Body of pancreas (tissue), 4 donors: ENCODE measurements around the gene DGKD. TPM values are rescaled to one million over a fixed set of nuclear protein-coding genes. Genes with fewer than 3 reads are reported as not detected.

Source experiments
- ATAC-seq: fragments of 150-250 bp; one replicate; pipeline ENCODE4 v1.9.1; 2016
- DNase-seq, 4 donors: peaks; one replicate each; pipeline ENCODE4 v3.0.0-alpha.2; 2019
- H3K27ac ChIP-seq, 4 donors: fragments of 200-600 bp; sonication (generic); 1 replicate in 3 of 4; 2 replicates in 1 of 4; pipeline versions ENCODE4 v1.5.1 to v1.6.1; 2016 to 2019; ENCODE audit warnings: mild to moderate bottlenecking in 1 of 4, mixed read lengths in 1 of 4, moderate library complexity in 1 of 4
- H3K27me3 ChIP-seq, 2 donors: fragments of 200-600 bp; sonication (generic); one replicate each; pipeline ENCODE4 v1.6.0; 2016; ENCODE audit warnings: mild to moderate bottlenecking in 1 of 2
- H3K36me3 ChIP-seq, 2 donors: fragments of 200-600 bp; sonication (generic); replicated peaks in 1 of 2; 2 replicates each; pipeline ENCODE4 v1.5.1; 2016; ENCODE audit warnings: low read depth in 2 of 2; ENCODE audit not compliant: insufficient read depth in 1 of 2
- H3K4me1 ChIP-seq: fragments of 200-600 bp; sonication (generic); one replicate; pipeline ENCODE4 v1.6.0; 2016
- H3K4me3 ChIP-seq, 2 donors: fragments of 200-600 bp; sonication (generic); 1 replicate in 1 of 2; 2 replicates in 1 of 2; pipeline ENCODE4 v1.5.1; 2016 to 2019
- H3K9me3 ChIP-seq, 3 donors: fragments of 200-600 bp; sonication (generic); 1 replicate in 2 of 3; 2 replicates in 1 of 3; pipeline ENCODE4 v1.5.1; 2016
- POLR2A ChIP-seq, 3 donors: fragments of 450-650 bp; IDR thresholded peaks; one replicate each; pipeline ENCODE4 v1.6.1; 2016; ENCODE audit warnings: antibody characterized with exemption in 3 of 3, mild to moderate bottlenecking in 2 of 3
- WGBS, 2 donors: methylation state at CpG; one replicate each; pipeline ENCODE4 v1.1.5; 2017; 5-methylcytosine and 5-hydroxymethylcytosine counted together
- intact Hi-C: fragments of 100-400 bp; cut with DNase I; formaldehyde crosslinking; loops from one replicate; pipeline ENCODE4 v1.15.1; 2023
- total RNA-seq, 2 donors: library from RNA; depleted of rRNA; stranded (reverse); fragments of >200 nt; gene quantifications; one replicate each; pipeline ENCODE4 v1.1.0, GENCODE V29; 2016
- TF ChIP-seq, protein P1 (sequence below), 7 experiments: fragments of 450-650 bp in 4 of 7; fragments of 200-600 bp in 3 of 7; sonication (generic) in 3 of 7; IDR thresholded peaks; one replicate each; pipeline ENCODE4 v1.5.1; 2016 to 2019; ENCODE audit warnings: antibody characterized with exemption in 7 of 7

DGKD gene
- total RNA-seq, 2 donors from 2014 or later: 9.1 to 30.3 TPM

DNA sequence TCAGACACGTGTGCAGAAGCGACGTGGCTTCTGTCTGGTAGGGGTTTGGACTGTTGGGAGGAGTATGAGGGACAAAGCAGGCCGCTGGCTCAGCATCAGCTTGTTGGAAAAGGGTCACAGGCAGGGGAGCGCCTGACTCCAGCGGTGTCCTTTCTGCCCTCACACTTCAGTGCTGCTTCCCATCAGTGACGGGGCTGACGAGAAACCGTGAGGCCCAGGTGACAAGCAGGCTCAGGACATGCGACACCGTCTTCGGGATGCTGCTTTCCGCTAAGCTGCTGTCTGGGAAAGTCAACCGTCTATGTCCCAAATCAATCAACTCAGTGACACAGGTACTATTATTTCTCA lies 121.7 kb downstream of the DGKD start:
- no peak overlapping the region for H3K27ac ChIP-seq

DNA sequence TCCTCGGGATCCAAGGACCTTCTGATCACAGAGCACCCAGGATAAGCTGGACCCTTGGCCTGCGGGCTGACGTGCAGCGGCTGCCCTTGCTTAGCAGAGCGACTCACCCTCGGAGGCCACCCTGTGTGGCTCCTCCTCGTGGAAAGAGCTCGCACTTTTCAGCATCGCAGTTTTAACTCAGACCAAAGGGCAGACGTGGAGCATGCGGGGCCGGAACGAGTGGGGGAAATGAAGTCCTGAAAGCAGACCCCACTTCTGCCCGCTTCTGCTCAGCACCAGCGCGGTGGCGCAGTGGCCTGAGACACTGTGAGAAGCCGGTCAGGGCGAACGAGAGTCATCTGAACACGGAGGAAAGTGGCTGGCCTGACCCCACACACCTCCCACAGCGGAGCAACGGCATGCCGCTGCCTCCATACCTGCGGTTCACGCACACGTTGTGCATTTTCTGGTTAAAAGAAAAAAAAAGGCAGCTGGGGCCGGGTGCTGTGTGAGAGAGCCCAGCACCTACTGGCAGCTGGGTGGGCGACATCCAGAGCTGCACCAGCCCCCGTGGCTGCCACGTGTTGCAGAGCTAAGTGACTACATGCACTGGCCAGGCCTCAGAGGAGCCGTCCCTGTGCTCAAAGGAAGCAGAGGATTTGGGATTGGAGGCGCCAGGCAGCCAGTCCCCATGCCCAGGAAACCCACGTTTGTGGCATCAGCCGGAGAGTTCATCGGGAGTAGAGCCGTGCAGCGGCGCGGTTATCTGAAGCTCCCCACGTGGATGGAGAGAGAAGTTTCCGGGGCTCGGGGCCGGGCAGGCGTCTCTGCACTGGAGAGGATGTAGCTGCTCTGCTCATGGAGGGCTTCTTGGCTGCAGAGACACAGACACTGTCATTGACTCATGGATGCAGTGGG lies 122.6 kb downstream of the DGKD start:
- DNase-seq: no peak
- Histone ChIP-seq H3K36me3 (peaks cover 0 to 9% of the 10 kb centered on the region in 2 donors), H3K4me1 (no peaks in the 10 kb centered on the region)

More for the DNA sequence above, 121.7 kb downstream of the DGKD start:
- H3K9me3 ChIP-seq: no peaks in the 10 kb centered on the region
- TF ChIP-seq, protein P1, sequence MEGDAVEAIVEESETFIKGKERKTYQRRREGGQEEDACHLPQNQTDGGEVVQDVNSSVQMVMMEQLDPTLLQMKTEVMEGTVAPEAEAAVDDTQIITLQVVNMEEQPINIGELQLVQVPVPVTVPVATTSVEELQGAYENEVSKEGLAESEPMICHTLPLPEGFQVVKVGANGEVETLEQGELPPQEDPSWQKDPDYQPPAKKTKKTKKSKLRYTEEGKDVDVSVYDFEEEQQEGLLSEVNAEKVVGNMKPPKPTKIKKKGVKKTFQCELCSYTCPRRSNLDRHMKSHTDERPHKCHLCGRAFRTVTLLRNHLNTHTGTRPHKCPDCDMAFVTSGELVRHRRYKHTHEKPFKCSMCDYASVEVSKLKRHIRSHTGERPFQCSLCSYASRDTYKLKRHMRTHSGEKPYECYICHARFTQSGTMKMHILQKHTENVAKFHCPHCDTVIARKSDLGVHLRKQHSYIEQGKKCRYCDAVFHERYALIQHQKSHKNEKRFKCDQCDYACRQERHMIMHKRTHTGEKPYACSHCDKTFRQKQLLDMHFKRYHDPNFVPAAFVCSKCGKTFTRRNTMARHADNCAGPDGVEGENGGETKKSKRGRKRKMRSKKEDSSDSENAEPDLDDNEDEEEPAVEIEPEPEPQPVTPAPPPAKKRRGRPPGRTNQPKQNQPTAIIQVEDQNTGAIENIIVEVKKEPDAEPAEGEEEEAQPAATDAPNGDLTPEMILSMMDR (IDR thresholded peaks at IDR 0.05): no peak
- no peak for TF ChIP-seq POLR2A (IDR thresholded peaks at IDR 0.05)
- no peaks in the 10 kb centered on the region for H3K27me3 ChIP-seq
- intact Hi-C loops: no loop called here
- no peak overlapping the region for H3K4me3 ChIP-seq
- H3K36me3 ChIP-seq: peaks cover 0 to 7% of the 10 kb centered on the region in 2 donors
- no peaks in the 10 kb centered on the region for H3K4me1 ChIP-seq
- WGBS, 2 donors: 93 to 97% methylated on average over 12 to 14 of the region's 14 CpGs
- DNase-seq (no peak), ATAC-seq (no peak)

DNA sequence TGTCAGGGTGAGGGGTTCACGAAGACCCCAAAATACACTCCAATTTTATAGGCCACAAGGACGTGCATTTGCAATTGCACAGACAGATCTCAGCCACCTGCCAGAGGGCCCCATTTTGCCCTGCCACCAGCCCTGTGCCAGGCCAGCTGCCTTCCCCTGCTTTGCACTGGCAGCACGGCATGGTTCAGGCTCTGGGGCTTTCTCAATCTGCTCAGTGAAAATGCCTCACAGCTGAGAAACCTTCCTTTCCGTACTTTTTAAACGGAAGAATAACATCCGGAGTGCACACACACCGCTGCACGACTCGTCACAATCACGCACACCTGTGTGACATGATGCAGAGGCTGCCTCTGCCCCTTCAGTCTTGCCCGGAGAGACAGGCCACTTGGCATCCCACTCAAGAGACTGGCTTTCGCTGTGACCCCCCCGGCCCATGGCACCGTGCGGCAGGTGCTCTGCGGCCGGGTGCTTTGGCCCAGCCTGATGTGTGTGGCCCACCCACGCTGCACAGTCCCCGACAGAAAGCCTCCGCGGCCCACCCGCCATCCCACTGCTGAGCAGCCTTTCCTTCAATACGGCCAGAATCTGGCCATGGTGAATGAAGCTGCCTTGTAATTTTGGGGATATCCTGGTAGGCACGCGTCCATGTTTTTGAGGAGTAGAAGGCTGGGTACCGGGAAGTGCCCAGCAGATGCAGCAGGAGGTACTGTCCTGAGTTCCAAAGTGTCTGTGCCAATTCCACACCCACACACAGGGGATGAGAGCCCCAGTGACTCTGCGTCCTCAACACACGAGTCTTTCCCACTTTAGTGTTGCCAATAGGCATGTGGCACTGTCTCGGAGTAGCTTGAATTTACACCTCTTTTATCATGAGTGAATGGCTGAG lies 123.5 kb downstream of the DGKD start:
- H3K36me3 ChIP-seq: peaks cover 0 to 9% of the 10 kb centered on the region in 2 donors
- DNase-seq: no peak

More for the DNA sequence above, 122.6 kb downstream of the DGKD start:
- H3K27me3 ChIP-seq: no peaks in the 10 kb centered on the region
- no peak for ATAC-seq
- H3K9me3 ChIP-seq: no peaks in the 10 kb centered on the region
- no peak overlapping the region for H3K4me3 ChIP-seq
- TF ChIP-seq POLR2A (IDR thresholded peaks at IDR 0.05): no peak
- TF ChIP-seq, protein P1 (IDR thresholded peaks at IDR 0.05): no peak
- intact Hi-C loops: no loop called here
- 96 to 97% methylated on average over 36 to 42 of the region's 45 CpGs for WGBS, 2 donors
- no peak overlapping the region for H3K27ac ChIP-seq

DNA sequence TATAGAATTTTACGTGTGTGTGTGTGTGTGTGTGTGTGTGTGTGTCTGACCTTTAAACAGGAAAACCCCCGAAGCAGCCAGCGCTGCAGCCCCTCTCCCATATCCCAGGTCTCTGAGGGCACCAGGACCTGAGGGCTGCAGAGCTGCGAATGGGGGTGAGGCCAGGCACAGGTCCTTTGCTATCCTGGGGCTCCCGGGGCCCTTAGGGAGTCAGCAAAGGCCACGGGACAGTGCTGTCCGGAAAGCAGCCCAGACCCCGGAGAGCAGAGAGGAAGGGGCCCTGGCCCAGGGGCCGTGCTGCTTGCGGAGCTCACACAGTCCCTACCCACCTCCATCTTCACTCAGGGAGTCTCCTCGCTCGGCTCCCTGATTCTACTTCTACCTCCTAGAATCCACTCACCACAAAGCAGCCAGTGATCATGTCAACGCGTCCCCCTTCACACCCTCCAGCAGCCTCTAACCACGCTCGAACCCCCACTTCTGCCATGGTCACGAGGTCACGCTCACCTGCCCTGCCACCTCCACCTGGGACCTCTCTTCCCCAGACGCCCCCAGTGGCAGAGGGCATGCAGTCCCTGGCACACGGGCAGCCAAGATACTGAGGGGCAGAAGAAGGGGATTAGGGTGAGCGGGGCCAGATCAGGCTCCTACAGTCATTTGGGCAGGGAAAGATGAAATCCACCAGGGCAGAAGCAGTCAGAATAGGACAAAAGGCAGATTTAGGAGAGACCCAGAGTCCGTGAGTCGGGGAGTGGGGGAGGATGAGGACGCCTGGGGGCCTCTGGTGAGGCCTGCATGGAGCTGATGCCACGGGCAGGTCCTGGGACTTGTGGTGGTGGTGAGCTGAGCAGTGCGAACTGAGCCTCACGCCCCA lies 125.6 kb downstream of the DGKD start:
- Histone ChIP-seq H3K4me3 (no peak overlapping the region), H3K27me3 (no peaks in the 10 kb centered on the region), H3K9me3 (no peaks in the 10 kb centered on the region), H3K4me1 (no peaks in the 10 kb centered on the region), H3K36me3 (peaks cover 0 to 15% of the 10 kb centered on the region in 2 donors), H3K27ac (no peak overlapping the region)
- intact Hi-C loops: no loop called here
- no peak for TF ChIP-seq POLR2A (IDR thresholded peaks at IDR 0.05)
- TF ChIP-seq, protein P1 (IDR thresholded peaks at IDR 0.05): no peak
- 91 to 92% methylated on average over 25 to 27 of the region's 27 CpGs for WGBS, 2 donors
- ATAC-seq (no peak), DNase-seq (no peak)

More for the DNA sequence above, 123.5 kb downstream of the DGKD start:
- no peak for TF ChIP-seq POLR2A (IDR thresholded peaks at IDR 0.05)
- TF ChIP-seq, protein P1 (IDR thresholded peaks at IDR 0.05): no peak
- no peak overlapping the region for H3K27ac ChIP-seq
- H3K27me3 ChIP-seq: no peaks in the 10 kb centered on the region
- H3K9me3 ChIP-seq: no peaks in the 10 kb centered on the region
- no peaks in the 10 kb centered on the region for H3K4me1 ChIP-seq
- intact Hi-C loops: no loop called here
- ATAC-seq: no peak
- WGBS, 2 donors: 94 to 97% methylated on average over 24 to 29 of the region's 29 CpGs
- H3K4me3 ChIP-seq: no peak overlapping the region
